ENCODE measurements around the gene TENM4.

Gene TENM4

GRCh38 chr11:78982473-78982872, 458.4 kb downstream of the TENM4 start (continued):
- TF ChIP-seq ZC3H10 (CRISPR knock-in tag; IDR thresholded peaks at IDR 0.05): no peak
- TF ChIP-seq TSHZ2 (CRISPR knock-in tag; IDR thresholded peaks at IDR 0.05): peak; percentile 95
- TF ChIP-seq ARNTL (CRISPR knock-in tag; IDR thresholded peaks at IDR 0.05; ENCODE audit: borderline replicate concordance, low read depth): no peak

GRCh38 chr11:78981153-78981552, 459.7 kb downstream of the TENM4 start:
- peak; percentile 30; the same call in 1 of the 3 replicates for ATAC-seq
- TF ChIP-seq ZC3H10 (CRISPR knock-in tag; IDR thresholded peaks at IDR 0.05): no peak
- no peak for TF ChIP-seq SNAI2 (CRISPR knock-in tag; IDR thresholded peaks at IDR 0.05)
- TF ChIP-seq TCF4 (CRISPR knock-in tag; IDR thresholded peaks at IDR 0.05; ENCODE audit: borderline replicate concordance): peak; percentile 38; the same call in 1 of the 2 replicates
- TF ChIP-seq CSRNP3 (CRISPR knock-in tag; IDR thresholded peaks at IDR 0.05): no peak
- TF ChIP-seq RARB (CRISPR knock-in tag; IDR thresholded peaks at IDR 0.05): no peak
- no peak for TF ChIP-seq CREB5 (CRISPR knock-in tag; IDR thresholded peaks at IDR 0.05; ENCODE audit: low read depth)

- TF ChIP-seq CSDC2 (CRISPR knock-in tag; IDR thresholded peaks at IDR 0.05) (no peak), ZNF70 (CRISPR knock-in tag; IDR thresholded peaks at IDR 0.05) (no peak), ISL1 (CRISPR knock-in tag; IDR thresholded peaks at IDR 0.05) (no peak), RARB (CRISPR knock-in tag; IDR thresholded peaks at IDR 0.05) (no peak), GLIS3 (CRISPR knock-in tag; IDR thresholded peaks at IDR 0.05) (no peak), POU6F1 (CRISPR knock-in tag; IDR thresholded peaks at IDR 0.05; ENCODE audit: borderline replicate concordance, low read depth) (no peak), CREB5 (CRISPR knock-in tag; IDR thresholded peaks at IDR 0.05; ENCODE audit: low read depth) (no peak), TOX (CRISPR knock-in tag; IDR thresholded peaks at IDR 0.05; ENCODE audit: borderline replicate concordance) (no peak), ZFP30 (CRISPR knock-in tag; IDR thresholded peaks at IDR 0.05) (no peak), BACH2 (CRISPR knock-in tag; IDR thresholded peaks at IDR 0.05; ENCODE audit: borderline replicate concordance) (no peak), CSRNP3 (CRISPR knock-in tag; IDR thresholded peaks at IDR 0.05) (no peak), TSHZ2 (CRISPR knock-in tag; IDR thresholded peaks at IDR 0.05) (no peak)
- no peak for ATAC-seq
Measured at GRCh38 chr11:78978831-78979230, 462.0 kb downstream of the TENM4 start.
